GM18517 (cell line): ENCODE measurements around the gene OXT.
A peak's percentile ranks its signal among the peaks of the same experiment; 100 is the strongest.
"Not testable (repeated sequence)": the region's sequence is repeated elsewhere in the genome, so short reads cannot be mapped to it uniquely, and the experiment has no call there.

Experiments used
- ATAC-seq: cut with Tn5 transposase; IDR thresholded peaks from one replicate; pipeline ENCODE4 v1.9.1; 2021; ENCODE audit warnings: mild to moderate bottlenecking, moderate library complexity; ENCODE audit not compliant: unreplicated experiment

The OXT gene

GRCh38 chr20:3047486-3048419, 23.7 kb upstream of the OXT start:
- no peak for ATAC-seq

- no peak for ATAC-seq
Measured at GRCh38 chr20:3051385-3052019, 19.9 kb upstream of the OXT start.

GRCh38 chr20:3059489-3059888, 11.9 kb upstream of the OXT start:
- ATAC-seq, result no peak

- ATAC-seq, result not testable (repeated sequence)
Measured at GRCh38 chr20:3064119-3064518, 7.3 kb upstream of the OXT start.

- no peak for ATAC-seq
Measured at GRCh38 chr20:3067139-3068014, 4.0 kb upstream of the OXT start.

- peak; percentile 49 for ATAC-seq
Measured at GRCh38 chr20:3068075-3068474, 3.3 kb upstream of the OXT start.

GRCh38 chr20:3068986-3069900, 2.2 kb upstream of the OXT start:
- ATAC-seq, result no peak

- no peak for ATAC-seq
Measured at GRCh38 chr20:3070725-3071124, 695 bp upstream of the OXT start.

GRCh38 chr20:3071266-3071609, 182 bp upstream of the OXT start:
- ATAC-seq, result no peak

GRCh38 chr20:3072530-3073250, 1.3 kb downstream of the OXT start:
- no peak for ATAC-seq

- ATAC-seq, result not testable (repeated sequence)
Measured at GRCh38 chr20:3073251-3073643, 1.8 kb downstream of the OXT start.

GRCh38 chr20:3074812-3075211, 3.4 kb downstream of the OXT start:
- no peak for ATAC-seq

GRCh38 chr20:3075315-3075714, 3.9 kb downstream of the OXT start:
- not testable (repeated sequence) for ATAC-seq

GRCh38 chr20:3077618-3078134, 6.3 kb downstream of the OXT start:
- no peak for ATAC-seq

GRCh38 chr20:3080939-3081388, 9.5 kb downstream of the OXT start:
- ATAC-seq, result no peak

- no peak for ATAC-seq
Measured at GRCh38 chr20:3081641-3082040, 10.2 kb downstream of the OXT start.

GRCh38 chr20:3082306-3082951, 11.0 kb downstream of the OXT start:
- ATAC-seq, result no peak

- no peak for ATAC-seq
Measured at GRCh38 chr20:3082955-3083952, 11.8 kb downstream of the OXT start.
